Vagina (tissue), 2 donors: ENCODE data around the gene RAF1. TPM values are rescaled to one million over a fixed set of nuclear protein-coding genes. Genes with fewer than 3 reads are reported as not detected.
A peak's percentile ranks its signal among the peaks of the same experiment; 100 is the strongest.
"Not testable (repeated sequence)": the region's sequence is repeated elsewhere in the genome, so short reads cannot be mapped to it uniquely, and the experiment has no call there.

ENCODE experiments used
- DNase-seq, 2 donors: peaks; one replicate each; pipeline ENCODE4 v3.0.0-alpha.2; 2017; ENCODE audit errors: extremely low spot score in 2 of 2
- H3K27ac ChIP-seq: fragments of 200-600 bp; sonication (generic); one replicate; pipeline ENCODE4 v1.5.1; 2019
- H3K27me3 ChIP-seq: fragments of 200-600 bp; sonication (generic); one replicate; pipeline ENCODE4 v1.5.1; 2019
- H3K36me3 ChIP-seq, 2 donors: fragments of 200-600 bp; sonication (generic); one replicate each; pipeline ENCODE4 v1.5.1; 2017 to 2019
- H3K4me1 ChIP-seq: fragments of 200-600 bp; sonication (generic); one replicate; pipeline ENCODE4 v1.5.1; 2019
- H3K4me3 ChIP-seq, 2 donors: fragments of 200-600 bp; sonication (generic); 1 replicate in 1 of 2; 2 replicates in 1 of 2; pipeline ENCODE4 v1.5.1; 2016 to 2019
- H3K9me3 ChIP-seq: fragments of 200-600 bp; sonication (generic); one replicate; pipeline ENCODE4 v1.5.1; 2019
- CTCF ChIP-seq, 3 experiments: fragments of 450-650 bp in 2 of 3; fragments of 200-600 bp in 1 of 3; sonication (generic) in 1 of 3; IDR thresholded peaks; one replicate each; pipeline ENCODE4 v1.5.1; 2017 to 2019; ENCODE audit warnings: antibody characterized with exemption in 3 of 3, mild to moderate bottlenecking in 2 of 3, moderate library complexity in 2 of 3
- POLR2A ChIP-seq, 2 donors: fragments of 450-650 bp; IDR thresholded peaks; one replicate each; pipeline ENCODE4 v1.6.1; 2017; ENCODE audit warnings: antibody characterized with exemption in 2 of 2, mild to moderate bottlenecking in 2 of 2, moderate library complexity in 2 of 2
- POLR2AphosphoS5 ChIP-seq, 2 donors: sonication (generic); formaldehyde crosslinking; IDR thresholded peaks; one replicate each; pipeline ENCODE4 v1.9.0; 2017; ENCODE audit warnings: antibody characterized with exemption in 2 of 2, mild to moderate bottlenecking in 2 of 2, low read depth in 1 of 2; ENCODE audit not compliant: insufficient read depth in 1 of 2
- intact Hi-C: fragments of 100-400 bp; cut with DNase I; formaldehyde crosslinking; loops from one replicate; pipeline ENCODE4 v1.15.1; 2023
- total RNA-seq: library from RNA; depleted of rRNA; stranded (reverse); fragments of >200 nt; gene quantifications from one replicate; pipeline ENCODE4 v1.2.3, GENCODE V29; 2016

RAF1 gene
- total RNA-seq, 1 donor from 2014 or later: 89.6 TPM

DNA sequence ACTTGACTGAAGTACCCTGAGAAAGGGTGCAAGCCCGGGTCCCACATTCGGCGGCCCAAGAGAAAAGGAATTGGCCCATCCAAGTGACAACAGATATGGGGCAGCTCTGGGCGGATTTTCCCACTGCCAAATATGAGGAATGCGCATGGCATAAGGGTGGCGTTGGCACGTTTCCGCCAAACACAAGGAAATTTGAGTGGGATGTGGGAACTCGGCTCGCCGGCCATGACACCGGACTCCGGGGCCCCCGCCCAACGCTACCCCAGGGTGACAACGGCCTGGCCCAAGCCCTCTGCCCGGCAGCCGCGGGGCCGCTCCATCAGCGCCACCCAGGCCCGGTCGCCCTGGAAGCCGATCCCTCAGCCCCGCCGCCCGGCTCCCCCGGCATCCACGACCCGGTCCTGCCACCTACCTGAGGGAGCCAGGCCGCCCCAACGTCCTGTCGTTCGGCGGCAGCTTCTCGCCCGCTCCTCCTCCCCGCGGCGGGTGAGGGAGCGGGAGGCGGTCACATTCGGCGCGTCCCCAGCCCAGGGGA lies 449 bp downstream of the RAF1 start:
- Histone ChIP-seq H3K4me3 (peak overlapping the region; percentile 79 to 99), H3K4me1 (peaks cover 41% of the 10 kb centered on the region), H3K27ac (peak overlapping the region; percentile 100), H3K9me3 (no peaks in the 10 kb centered on the region), H3K36me3 (no peaks in the 10 kb centered on the region), H3K27me3 (no peaks in the 10 kb centered on the region)
- no peak for TF ChIP-seq POLR2AphosphoS5 (IDR thresholded peaks at IDR 0.05; ENCODE audit: insufficient read depth in 1 of 2, low read depth in 1 of 2)
- no peak for TF ChIP-seq POLR2A (IDR thresholded peaks at IDR 0.05)
- TF ChIP-seq CTCF (IDR thresholded peaks at IDR 0.05): no peak
- no peak for DNase-seq
- intact Hi-C loops: no loop called here

- H3K36me3 ChIP-seq: no peaks in the 10 kb centered on the region
- intact Hi-C loops: no loop called here
- H3K4me3 ChIP-seq: peak overlapping the region; percentile 79 to 99
- H3K27ac ChIP-seq: peak overlapping the region; percentile 100
- TF ChIP-seq POLR2A (IDR thresholded peaks at IDR 0.05) (peak in 1 of 2 donors; percentile 8), POLR2AphosphoS5 (IDR thresholded peaks at IDR 0.05; ENCODE audit: insufficient read depth in 1 of 2, low read depth in 1 of 2) (no peak)
- H3K9me3 ChIP-seq: no peaks in the 10 kb centered on the region
- DNase-seq: no peak
- H3K27me3 ChIP-seq: no peaks in the 10 kb centered on the region
- peaks cover 48% of the 10 kb centered on the region for H3K4me1 ChIP-seq
Observed at GRCh38 chr3:12662593-12663400, 1.1 kb downstream of the RAF1 start.

DNA sequence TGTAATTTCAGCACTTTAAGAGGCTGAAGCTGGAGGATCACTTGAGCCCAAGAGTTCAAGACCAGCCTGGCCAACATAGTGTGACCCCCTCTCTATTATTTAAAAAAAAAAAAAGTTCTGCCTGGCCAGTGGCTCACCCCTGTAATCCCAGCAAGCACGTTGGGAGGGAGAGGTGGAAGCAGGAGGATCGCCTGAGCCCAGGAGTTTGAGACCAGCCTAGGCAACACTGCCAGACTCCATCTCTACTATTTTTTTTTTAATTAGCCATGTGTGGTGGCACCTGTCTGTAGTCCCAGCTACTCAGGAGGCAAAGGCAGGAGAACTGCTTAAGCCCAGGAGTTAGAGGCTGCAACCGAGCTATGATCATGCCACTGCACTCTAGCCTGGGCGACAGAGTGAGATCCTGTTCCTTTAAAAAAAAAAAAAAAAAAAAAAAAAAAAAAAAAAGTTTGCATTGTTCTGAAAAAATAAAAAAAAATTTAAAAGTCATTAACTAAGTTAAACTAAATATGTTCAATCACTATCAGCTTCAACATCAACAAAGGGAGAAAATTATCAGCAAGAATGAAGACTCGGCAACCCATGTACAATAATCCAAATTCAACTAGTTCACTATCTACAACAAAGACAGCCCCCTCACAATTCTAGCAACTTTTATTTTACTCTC lies 1.9 kb downstream of the RAF1 start:
- Histone ChIP-seq H3K36me3 (no peaks in the 10 kb centered on the region), H3K27ac (peak overlapping the region; percentile 100), H3K4me1 (peaks cover 53% of the 10 kb centered on the region), H3K4me3 (peak overlapping the region; percentile 79 to 99), H3K27me3 (no peaks in the 10 kb centered on the region), H3K9me3 (no peaks in the 10 kb centered on the region)
- no peak for TF ChIP-seq POLR2AphosphoS5 (IDR thresholded peaks at IDR 0.05; ENCODE audit: insufficient read depth in 1 of 2, low read depth in 1 of 2)
- no peak for TF ChIP-seq CTCF (IDR thresholded peaks at IDR 0.05)
- no peak for TF ChIP-seq POLR2A (IDR thresholded peaks at IDR 0.05)
- intact Hi-C loops: no loop called here
- no peak for DNase-seq

DNA sequence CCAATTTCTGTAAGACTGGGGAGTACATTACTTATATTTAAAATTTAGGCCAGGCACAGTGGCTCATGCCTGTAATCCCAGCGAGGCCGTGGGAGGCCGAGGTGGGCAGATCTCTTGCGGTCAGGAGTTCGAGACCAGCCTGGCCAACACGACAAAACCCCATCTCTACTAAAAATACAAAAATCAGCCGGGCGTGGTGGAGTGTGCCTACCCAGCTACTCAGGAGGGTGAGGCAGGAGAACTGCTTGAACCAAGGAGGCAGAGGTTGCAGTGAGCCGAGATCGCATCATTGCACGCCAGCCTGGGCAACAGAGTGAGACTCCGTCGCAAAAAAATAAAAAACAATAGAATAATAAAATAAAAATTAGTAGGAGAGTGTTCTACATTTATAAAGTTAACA lies 2.5 kb downstream of the RAF1 start:
- H3K27ac ChIP-seq, H3K27me3 ChIP-seq, DNase-seq, H3K4me3 ChIP-seq, intact Hi-C loops, H3K36me3 ChIP-seq, H3K9me3 ChIP-seq: not testable (repeated sequence)
- H3K4me1 ChIP-seq: peaks cover 60% of the 10 kb centered on the region

GRCh38 chr3:12660196-12660595 lies 3.7 kb downstream of the RAF1 start:
- Histone ChIP-seq H3K9me3 (no peaks in the 10 kb centered on the region), H3K4me3 (no peak overlapping the region), H3K36me3 (no peaks in the 10 kb centered on the region), H3K4me1 (peaks cover 72% of the 10 kb centered on the region), H3K27me3 (no peaks in the 10 kb centered on the region), H3K27ac (no peak overlapping the region)
- intact Hi-C loops: no loop called here
- no peak for TF ChIP-seq CTCF (IDR thresholded peaks at IDR 0.05)
- TF ChIP-seq POLR2A (IDR thresholded peaks at IDR 0.05): no peak
- no peak for TF ChIP-seq POLR2AphosphoS5 (IDR thresholded peaks at IDR 0.05; ENCODE audit: insufficient read depth in 1 of 2, low read depth in 1 of 2)
- no peak for DNase-seq
